ENCODE results near the gene MCU. TPM values are rescaled to one million over a fixed set of nuclear protein-coding genes. Genes with fewer than 3 reads are reported as not detected.

Gene MCU
- total RNA-seq, 4 donors from 2014 or later, result 30.0 to 42.8 (median 34.1) TPM

DNA sequence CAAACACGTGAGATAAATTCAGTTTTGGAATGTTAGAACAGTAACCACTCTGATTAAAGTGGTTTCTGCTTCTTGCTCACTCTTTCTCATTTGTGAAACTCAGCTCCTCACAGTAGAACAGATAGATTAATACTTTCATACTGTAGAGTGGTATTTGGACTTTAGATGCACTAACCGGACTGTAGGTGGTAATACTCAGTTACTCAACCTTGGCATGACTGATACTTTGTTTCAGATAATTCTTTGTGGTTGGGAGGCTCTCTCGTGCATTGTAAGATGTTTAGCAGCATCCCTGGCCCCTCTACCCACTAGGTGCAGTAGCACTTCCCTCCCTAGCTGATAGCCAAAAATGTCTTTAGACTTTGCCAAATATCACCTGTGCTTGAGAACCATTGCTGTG is 37.6 kb downstream of the MCU start:
- no peak for DNase-seq (ENCODE audit: low spot score in 2 of 2)
- 81 to 85% methylated on average over 3 of the region's 3 CpGs for WGBS, 2 donors
- H3K4me3 ChIP-seq (ENCODE audit: low read depth, poor library complexity, severe bottlenecking), result no peak overlapping the region
- intact Hi-C loops (cut with DNase I; ENCODE audit: low total_unique reads), result no loop called here
- TF ChIP-seq, protein P1, sequence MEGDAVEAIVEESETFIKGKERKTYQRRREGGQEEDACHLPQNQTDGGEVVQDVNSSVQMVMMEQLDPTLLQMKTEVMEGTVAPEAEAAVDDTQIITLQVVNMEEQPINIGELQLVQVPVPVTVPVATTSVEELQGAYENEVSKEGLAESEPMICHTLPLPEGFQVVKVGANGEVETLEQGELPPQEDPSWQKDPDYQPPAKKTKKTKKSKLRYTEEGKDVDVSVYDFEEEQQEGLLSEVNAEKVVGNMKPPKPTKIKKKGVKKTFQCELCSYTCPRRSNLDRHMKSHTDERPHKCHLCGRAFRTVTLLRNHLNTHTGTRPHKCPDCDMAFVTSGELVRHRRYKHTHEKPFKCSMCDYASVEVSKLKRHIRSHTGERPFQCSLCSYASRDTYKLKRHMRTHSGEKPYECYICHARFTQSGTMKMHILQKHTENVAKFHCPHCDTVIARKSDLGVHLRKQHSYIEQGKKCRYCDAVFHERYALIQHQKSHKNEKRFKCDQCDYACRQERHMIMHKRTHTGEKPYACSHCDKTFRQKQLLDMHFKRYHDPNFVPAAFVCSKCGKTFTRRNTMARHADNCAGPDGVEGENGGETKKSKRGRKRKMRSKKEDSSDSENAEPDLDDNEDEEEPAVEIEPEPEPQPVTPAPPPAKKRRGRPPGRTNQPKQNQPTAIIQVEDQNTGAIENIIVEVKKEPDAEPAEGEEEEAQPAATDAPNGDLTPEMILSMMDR (IDR thresholded peaks at IDR 0.05), result no peak
- TF ChIP-seq POLR2A (IDR thresholded peaks at IDR 0.05), result no peak

DNA sequence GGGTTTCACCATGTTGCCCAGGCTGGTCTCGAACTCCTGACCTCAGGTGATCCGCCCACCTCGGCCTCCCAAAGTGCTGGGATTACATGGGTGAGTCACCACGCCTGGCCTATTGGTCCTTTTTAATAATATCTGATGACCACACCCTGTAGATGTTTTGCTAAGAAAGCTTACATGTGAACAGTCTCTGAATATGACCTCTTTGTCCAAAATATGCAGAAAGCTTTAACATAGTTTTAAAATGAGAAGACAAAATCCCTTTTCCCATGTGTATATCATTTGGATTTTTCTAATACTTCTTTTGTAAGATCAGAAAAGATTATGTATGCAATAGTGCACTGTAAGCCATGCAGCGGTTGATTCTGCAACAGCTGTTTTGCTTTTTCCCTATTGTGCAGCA is 38.5 kb downstream of the MCU start:
- intact Hi-C loops (cut with DNase I; ENCODE audit: low total_unique reads), result no loop called here
- DNase-seq (ENCODE audit: low spot score in 2 of 2), result no peak
- H3K4me3 ChIP-seq (ENCODE audit: low read depth, poor library complexity, severe bottlenecking), result no peak overlapping the region
- TF ChIP-seq, protein P1 (IDR thresholded peaks at IDR 0.05), result no peak
- TF ChIP-seq POLR2A (IDR thresholded peaks at IDR 0.05), result no peak
- 87 to 93% methylated on average over 5 of the region's 5 CpGs for WGBS, 2 donors

DNA sequence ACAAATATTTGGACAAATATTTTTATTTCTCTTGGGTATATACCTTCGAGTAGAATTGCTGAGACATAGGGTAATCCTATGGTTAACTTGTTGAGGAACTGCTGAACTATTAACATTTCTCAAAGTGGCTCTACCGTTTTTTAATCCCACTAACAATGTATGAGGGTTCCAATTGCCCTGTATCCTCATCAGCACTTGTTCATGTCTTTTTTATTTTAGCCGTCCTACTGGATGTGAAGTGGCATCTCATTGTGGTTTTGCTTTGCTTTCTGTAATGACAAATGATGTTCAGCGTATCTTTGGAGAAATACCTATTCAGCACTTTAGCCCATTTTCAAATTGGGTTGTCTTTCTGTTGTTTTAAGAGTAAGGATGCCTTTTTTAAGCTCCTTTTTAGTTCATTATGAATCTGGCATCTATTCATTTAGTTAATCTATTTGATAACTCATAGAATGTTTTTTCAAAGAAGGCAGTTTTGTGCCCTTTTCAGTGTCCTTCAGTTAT is 40.0 kb downstream of the MCU start:
- DNase-seq (ENCODE audit: low spot score in 2 of 2), result no peak
- no peak overlapping the region for H3K4me3 ChIP-seq (ENCODE audit: low read depth, poor library complexity, severe bottlenecking)
- no peak for TF ChIP-seq POLR2A (IDR thresholded peaks at IDR 0.05)
- TF ChIP-seq, protein P1 (IDR thresholded peaks at IDR 0.05), result no peak
- intact Hi-C loops (cut with DNase I; ENCODE audit: low total_unique reads), result no loop called here
- WGBS, 2 donors, result 80 to 82% methylated on average over 4 of the region's 4 CpGs

DNA sequence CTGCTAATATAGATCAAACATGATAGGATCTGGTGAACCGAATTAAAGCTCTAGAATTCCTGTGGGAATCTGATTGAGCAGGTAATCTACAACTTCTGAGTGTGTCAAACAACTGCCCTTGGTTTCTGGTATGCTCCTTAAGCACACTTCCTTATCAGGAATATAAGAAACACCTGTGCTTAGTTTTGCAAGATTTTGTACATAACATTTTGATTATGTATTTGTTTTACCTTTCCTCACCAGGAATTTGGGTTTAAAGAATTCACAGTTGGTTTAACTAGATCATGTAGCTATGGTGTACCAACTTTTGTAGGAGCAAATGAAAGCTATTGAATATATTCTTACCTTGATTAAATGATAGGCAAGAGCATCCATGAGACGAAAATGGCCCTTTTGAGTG is 40.6 kb downstream of the MCU start:
- 82 to 89% methylated on average over 2 of the region's 2 CpGs for WGBS, 2 donors
- intact Hi-C loops (cut with DNase I; ENCODE audit: low total_unique reads), result no loop called here
- no peak overlapping the region for H3K4me3 ChIP-seq (ENCODE audit: low read depth, poor library complexity, severe bottlenecking)
- DNase-seq (ENCODE audit: low spot score in 2 of 2), result no peak
- TF ChIP-seq, protein P1 (IDR thresholded peaks at IDR 0.05), result no peak
- TF ChIP-seq POLR2A (IDR thresholded peaks at IDR 0.05), result no peak

DNA sequence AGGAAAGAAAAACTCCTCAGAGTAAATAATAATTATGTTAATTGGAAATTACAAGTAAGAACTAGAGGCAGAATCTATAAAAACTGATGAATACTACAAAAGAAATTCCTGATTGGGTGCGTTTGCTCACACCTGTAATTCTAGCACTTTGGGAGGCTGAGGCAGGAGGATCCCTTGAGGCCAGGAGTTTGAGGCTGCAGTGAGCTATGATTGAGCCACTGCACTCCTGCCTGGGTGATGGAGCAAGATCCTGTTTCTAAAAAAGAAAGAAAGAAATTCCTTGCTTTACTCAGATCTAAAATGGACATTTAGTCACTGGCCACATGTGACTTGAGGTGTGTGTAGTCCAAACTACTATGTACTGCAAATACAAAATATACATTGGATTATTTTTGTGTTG is 42.0 kb downstream of the MCU start:
- no peak for DNase-seq (ENCODE audit: low spot score in 2 of 2)
- no peak overlapping the region for H3K4me3 ChIP-seq (ENCODE audit: low read depth, poor library complexity, severe bottlenecking)
- 93 to 94% methylated on average over 1 of the region's 1 CpG for WGBS, 2 donors
- intact Hi-C loops (cut with DNase I; ENCODE audit: low total_unique reads), result no loop called here
- TF ChIP-seq, protein P1 (IDR thresholded peaks at IDR 0.05), result no peak
- no peak for TF ChIP-seq POLR2A (IDR thresholded peaks at IDR 0.05)

DNA sequence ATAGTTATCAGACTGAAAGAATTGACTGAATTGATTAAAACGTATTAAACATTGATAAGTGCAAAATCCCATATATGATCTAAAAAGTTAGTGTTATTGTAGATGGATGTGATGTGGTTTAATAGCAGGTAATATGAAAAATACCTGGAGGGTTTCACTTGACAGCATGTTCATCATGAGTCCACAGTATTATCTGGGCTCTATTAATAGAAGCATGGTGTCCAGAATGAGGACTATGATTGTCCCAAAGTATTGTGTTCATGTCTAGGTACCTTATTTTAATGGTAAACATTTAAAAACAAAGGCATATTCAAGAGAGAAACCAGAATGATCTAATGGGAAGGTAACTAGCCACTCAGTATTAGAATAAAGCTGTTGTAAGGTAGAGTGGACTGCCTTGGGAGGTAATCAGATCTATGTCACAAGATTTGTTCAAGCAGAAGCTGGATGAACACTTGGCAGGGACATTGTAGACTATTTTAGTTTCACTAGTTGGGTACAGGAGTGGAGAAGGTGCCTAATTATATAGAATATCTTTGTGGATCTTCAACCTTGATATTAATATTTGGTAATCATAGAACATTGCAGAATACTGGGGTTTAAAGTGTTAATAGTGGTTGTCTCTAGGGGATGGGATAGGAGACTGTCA is 43.5 kb downstream of the MCU start:
- intact Hi-C loops (cut with DNase I; ENCODE audit: low total_unique reads), result no loop called here
- no peak overlapping the region for H3K4me3 ChIP-seq (ENCODE audit: low read depth, poor library complexity, severe bottlenecking)
- TF ChIP-seq, protein P1 (IDR thresholded peaks at IDR 0.05), result no peak
- no peak for TF ChIP-seq POLR2A (IDR thresholded peaks at IDR 0.05)
- WGBS, 2 donors, result 91 to 94% methylated on average over 1 of the region's 1 CpG
- DNase-seq (ENCODE audit: low spot score in 2 of 2), result no peak
